ENCODE measurements around the gene CCDC24. TPM values are rescaled to one million over a fixed set of nuclear protein-coding genes. Genes with fewer than 3 reads are reported as not detected.
A peak's percentile ranks its signal among the peaks of the same experiment; 100 is the strongest.

The CCDC24 gene
- total and polyA plus RNA-seq, 9 of the 15 experiments (the other 6 are each of a cell fraction or from before 2014, with no cell fraction given) = 0.31 to 4.5 (median 1.5) TPM

DNA sequence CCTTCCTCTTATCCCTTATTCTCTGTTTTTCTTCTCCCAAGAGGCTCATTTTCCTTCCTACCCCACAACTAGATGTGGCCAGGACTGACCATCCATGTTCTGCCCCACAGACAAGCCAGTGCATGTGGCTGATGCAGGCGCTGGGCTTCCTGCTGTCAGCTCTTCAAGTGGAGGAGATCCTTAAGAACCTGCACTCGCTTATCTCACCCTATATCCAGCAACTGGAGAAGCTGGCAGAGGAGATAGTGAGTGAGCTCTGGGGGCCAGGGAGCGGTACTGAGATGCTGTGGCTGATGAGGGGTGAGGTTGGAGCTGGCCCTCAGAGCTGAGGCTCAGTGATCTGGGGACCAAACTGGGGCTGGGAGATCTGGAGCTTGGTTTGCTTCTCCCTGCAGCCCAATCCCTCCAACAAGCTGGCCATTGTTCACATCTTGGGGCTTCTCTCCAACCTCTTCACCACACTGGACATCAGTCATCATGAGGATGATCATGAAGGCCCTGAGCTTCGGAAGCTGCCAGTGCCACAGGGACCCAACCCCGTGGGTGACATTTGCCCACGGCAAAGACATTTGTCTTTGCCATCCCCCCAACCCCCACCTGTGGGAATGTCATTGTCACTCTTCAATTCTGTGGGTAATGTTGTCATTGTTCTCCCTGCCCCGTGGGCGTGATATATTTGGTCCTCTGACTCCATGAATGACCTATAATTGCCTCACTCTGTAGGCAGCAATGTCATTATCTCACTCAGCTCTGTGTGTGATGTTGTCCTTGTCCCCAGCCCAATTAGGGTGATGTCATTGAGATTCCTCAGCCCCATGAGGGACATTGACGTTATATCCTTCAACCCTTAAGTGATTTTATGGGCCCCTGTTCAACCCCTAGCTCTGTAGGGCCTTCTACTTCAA lies 32.8 kb upstream of the CCDC24 start:
- Histone ChIP-seq H4K20me1 (replicated peaks; ENCODE audit: control insufficient read depth, insufficient read depth, low read length) (peaks cover 9% of the 10 kb centered on the region; the same call in 1 of the 2 replicates), H3K27ac (ENCODE audit: extremely low read depth, low read depth, low read length) (no peak overlapping the region), H3K9me3 (replicated peaks; ENCODE audit: control insufficient read depth, insufficient read depth, low read depth, low read length) (no peaks in the 10 kb centered on the region), H3K4me1 (replicated peaks in 1 of 2; ENCODE audit: control insufficient read depth in 2 of 2, insufficient read depth in 2 of 2, low read length in 2 of 2) (peaks cover 15 to 16% of the 10 kb centered on the region in 2 experiments; a peak in 4 of 5 replicates), H3K4me3 (no peak overlapping the region), H3K9me1 (ENCODE audit: control insufficient read depth, insufficient read depth, low read length) (no peaks in the 10 kb centered on the region), H3K36me3 (ENCODE audit: control insufficient read depth, insufficient read depth, low read length) (peaks cover 68% of the 10 kb centered on the region), H3K9ac (ENCODE audit: insufficient read depth in 1 of 2, low read depth in 2 of 2, low read length in 2 of 2) (peak overlapping the region in 1 of 2 experiments; percentile 11; a peak in 1 of 4 replicates), H3K79me2 (ENCODE audit: control insufficient read depth, insufficient read depth, low read length) (no peaks in the 10 kb centered on the region), H3K27me3 (ENCODE audit: control insufficient read depth in 2 of 2, insufficient read depth in 2 of 2, low read length in 2 of 2) (no peaks in the 10 kb centered on the region), H3K4me2 (ENCODE audit: insufficient read depth, low read length) (no peak overlapping the region; the same call in 1 of the 2 replicates), H2AFZ (ENCODE audit: low read depth, low read length) (no peak overlapping the region)
- ChIA-PET POLR2A (interaction anchor here (0.6 to 2.0 kb wide), 9 partner anchors 8 to 265 kb away, joined by 3 to 11 read pairs (median 3); partner anchors contain the start of genes ATP6V0B, DPH2 and IPO13), CTCF (ENCODE audit: low intra/inter-chr PET ratio) (no interaction called here)
- in situ Hi-C loops (cut with MboI) (no loop called here), intact Hi-C loops (cut with micrococcal nuclease) (no loop called here)
- 48% methylated on average over 9 of the region's 9 CpGs for WGBS (ENCODE audit: insufficient coverage, low coverage, missing lambda C conversion rate)
- BruUV-seq (replicated peaks) = no TSS peak
- ATAC-seq (peak; percentile 76), DNase-seq (ENCODE audit: extremely low read depth in 1 of 4, low spot score in 3 of 4) (peak; percentile 65 to 77 (median 70)), FAIRE-seq (peak; percentile 60)
- TF ChIP-seq, protein P1, sequence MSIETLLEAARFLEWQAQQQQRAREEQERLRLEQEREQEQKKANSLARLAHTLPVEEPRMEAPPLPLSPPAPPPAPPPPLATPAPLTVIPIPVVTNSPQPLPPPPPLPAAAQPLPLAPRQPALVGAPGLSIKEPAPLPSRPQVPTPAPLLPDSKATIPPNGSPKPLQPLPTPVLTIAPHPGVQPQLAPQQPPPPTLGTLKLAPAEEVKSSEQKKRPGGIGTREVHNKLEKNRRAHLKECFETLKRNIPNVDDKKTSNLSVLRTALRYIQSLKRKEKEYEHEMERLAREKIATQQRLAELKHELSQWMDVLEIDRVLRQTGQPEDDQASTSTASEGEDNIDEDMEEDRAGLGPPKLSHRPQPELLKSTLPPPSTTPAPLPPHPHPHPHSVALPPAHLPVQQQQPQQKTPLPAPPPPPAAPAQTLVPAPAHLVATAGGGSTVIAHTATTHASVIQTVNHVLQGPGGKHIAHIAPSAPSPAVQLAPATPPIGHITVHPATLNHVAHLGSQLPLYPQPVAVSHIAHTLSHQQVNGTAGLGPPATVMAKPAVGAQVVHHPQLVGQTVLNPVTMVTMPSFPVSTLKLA (conservative IDR thresholded peaks at IDR 0.05) = 0 out of 4 replicates have a peak, but pooled peaks of 1 of the 2 experiments have one; percentile 35
- TF ChIP-seq ARID1B (IDR thresholded peaks at IDR 0.05) = peak; percentile 83
- peak; percentile 47; the same call in 1 of the 2 replicates for TF ChIP-seq CREB1 (IDR thresholded peaks at IDR 0.05)
- TF ChIP-seq CREB1 (CRISPR knock-in tag; IDR thresholded peaks at IDR 0.05) = no peak
- no peak for TF ChIP-seq NCOA1 (IDR thresholded peaks at IDR 0.05; ENCODE audit: low read depth)
- TF ChIP-seq MCM7 (IDR thresholded peaks at IDR 0.05) = no peak
- TF ChIP-seq, protein P2, sequence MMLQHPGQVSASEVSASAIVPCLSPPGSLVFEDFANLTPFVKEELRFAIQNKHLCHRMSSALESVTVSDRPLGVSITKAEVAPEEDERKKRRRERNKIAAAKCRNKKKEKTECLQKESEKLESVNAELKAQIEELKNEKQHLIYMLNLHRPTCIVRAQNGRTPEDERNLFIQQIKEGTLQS (IDR thresholded peaks at IDR 0.05) = peak; percentile 58; the same call in 1 of the 2 replicates
- TF ChIP-seq, protein P2 (CRISPR knock-in tag; conservative IDR thresholded peaks at IDR 0.05) = no peak
- TF ChIP-seq TAF1 (IDR thresholded peaks at IDR 0.05; ENCODE audit: control insufficient read depth, extremely low read depth, insufficient read depth, low read length, severe bottlenecking) = no peak
- no peak for TF ChIP-seq HMG20A (CRISPR knock-in tag; conservative IDR thresholded peaks at IDR 0.05)
- TF ChIP-seq RAD51 (IDR thresholded peaks at IDR 0.05; ENCODE audit: borderline replicate concordance, low read depth) = no peak
- TF ChIP-seq POLR2AphosphoS5 (IDR thresholded peaks at IDR 0.05; ENCODE audit: control insufficient read depth, insufficient read depth, low read depth, low read length) = peak; percentile 42; the same call in 1 of the 2 replicates
- no peak for TF ChIP-seq SMAD1 (IDR thresholded peaks at IDR 0.05; ENCODE audit: low read depth, low read length, partially characterized antibody)
- 0 out of 2 replicates have a peak, but pooled peaks have one; percentile 29 for TF ChIP-seq KAT7 (CRISPR knock-in tag; IDR thresholded peaks at IDR 0.05; ENCODE audit: borderline replicate concordance)
- TF ChIP-seq MTA2 (IDR thresholded peaks at IDR 0.05; ENCODE audit: low read depth) = 0 out of 2 replicates have a peak, but pooled peaks have one; percentile 46
- peak; percentile 42; the same call in 1 of the 2 replicates for TF ChIP-seq KLF16 (IDR thresholded peaks at IDR 0.05)
- TF ChIP-seq STAT5A (IDR thresholded peaks at IDR 0.05; ENCODE audit: borderline replicate concordance, low read length) = peak; percentile 18; the same call in 1 of the 2 replicates
- TF ChIP-seq TCF3 (CRISPR knock-in tag; IDR thresholded peaks at IDR 0.05) = peak; percentile 91
- TF ChIP-seq CREM (IDR thresholded peaks at IDR 0.05; ENCODE audit: low read depth) = peak; percentile 65
